KMS-11 (cell line): ENCODE measurements around the gene RAD54L.

Experiments
- H2AFZ ChIP-seq: fragments of 200-600 bp; sonication (generic); 2 replicates; pipeline ENCODE4 v1.6.1; 2016; ENCODE audit warnings: antibody characterized with exemption, mixed run types, low read depth
- H3K27ac ChIP-seq: fragments of 200-600 bp; sonication (generic); 2 replicates; pipeline ENCODE4 v1.6.1; 2016; ENCODE audit warnings: mild to moderate bottlenecking, mixed run types
- H3K27me3 ChIP-seq: fragments of 200-600 bp; sonication (generic); 2 replicates; pipeline ENCODE4 v1.6.1; 2017; ENCODE audit warnings: mild to moderate bottlenecking, low read depth, mixed run types, moderate library complexity; ENCODE audit not compliant: insufficient read depth
- H3K36me3 ChIP-seq: fragments of 200-600 bp; sonication (generic); 2 replicates; pipeline ENCODE4 v1.6.1; 2017; ENCODE audit warnings: mild to moderate bottlenecking, mixed run types; ENCODE audit not compliant: insufficient read depth
- H3K4me1 ChIP-seq: fragments of 200-600 bp; sonication (generic); 2 replicates; pipeline ENCODE4 v1.6.1; 2016; ENCODE audit warnings: mild to moderate bottlenecking, low read depth, mixed run types; ENCODE audit not compliant: poor library complexity, severe bottlenecking
- H3K4me2 ChIP-seq: fragments of 200-600 bp; sonication (generic); 2 replicates; pipeline ENCODE4 v1.7.0; 2016; ENCODE audit warnings: mild to moderate bottlenecking, mixed run types
- H3K4me3 ChIP-seq: fragments of 200-600 bp; sonication (generic); IDR thresholded peaks from 2 replicates; pipeline ENCODE4 v1.6.1; 2017; ENCODE audit warnings: low read depth, low read length, mixed read lengths; ENCODE audit not compliant: insufficient read depth
- H3K79me2 ChIP-seq: fragments of 200-600 bp; sonication (generic); 2 replicates; pipeline ENCODE4 v1.6.1; 2016; ENCODE audit warnings: low read depth, mixed run types; ENCODE audit not compliant: insufficient read depth
- H3K9ac ChIP-seq: fragments of 200-600 bp; sonication (generic); 2 replicates; pipeline ENCODE4 v1.6.1; 2016; ENCODE audit warnings: mild to moderate bottlenecking, mixed run types
- H4K20me1 ChIP-seq: fragments of 200-600 bp; sonication (generic); 2 replicates; pipeline ENCODE4 v1.6.1; 2016; ENCODE audit warnings: mild to moderate bottlenecking, mixed run types; ENCODE audit not compliant: insufficient read depth
- TF ChIP-seq, protein P1 (sequence below): fragments of 200-600 bp; sonication (generic); conservative IDR thresholded peaks from 2 replicates; pipeline ENCODE4 v1.6.1; 2017; ENCODE audit warnings: low read depth, mild to moderate bottlenecking, antibody characterized with exemption, low read length, moderate library complexity, mixed read lengths

RAD54L gene

DNA sequence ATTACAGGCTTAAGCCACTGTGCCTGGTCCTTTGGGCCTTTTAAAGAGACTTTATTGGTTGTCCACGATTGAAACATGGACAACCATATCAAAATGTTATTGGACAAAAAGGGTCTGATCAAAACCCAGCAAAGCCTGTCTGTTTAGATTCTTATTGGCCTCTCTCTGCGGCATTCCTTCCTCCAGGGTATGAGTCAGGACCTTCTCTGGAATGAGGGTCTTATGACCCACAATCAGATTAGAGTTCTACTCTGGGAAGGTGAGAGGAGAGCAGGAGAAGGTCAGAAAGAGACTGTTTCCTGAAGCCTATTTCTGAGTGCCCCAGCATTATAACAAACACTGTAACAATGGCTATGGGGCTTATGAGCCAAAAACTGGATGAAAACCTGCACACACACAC lies 36.5 kb upstream of the RAD54L start:
- Histone ChIP-seq H3K79me2 (no peaks in the 10 kb centered on the region), H3K4me3 (no peak overlapping the region), H3K9ac (no peak overlapping the region), H3K36me3 (no peaks in the 10 kb centered on the region), H3K27me3 (no peaks in the 10 kb centered on the region), H3K27ac (no peak overlapping the region), H3K4me1 (no peaks in the 10 kb centered on the region), H2AFZ (no peak overlapping the region), H3K4me2 (no peak overlapping the region), H4K20me1 (no peaks in the 10 kb centered on the region)
- TF ChIP-seq, protein P1, sequence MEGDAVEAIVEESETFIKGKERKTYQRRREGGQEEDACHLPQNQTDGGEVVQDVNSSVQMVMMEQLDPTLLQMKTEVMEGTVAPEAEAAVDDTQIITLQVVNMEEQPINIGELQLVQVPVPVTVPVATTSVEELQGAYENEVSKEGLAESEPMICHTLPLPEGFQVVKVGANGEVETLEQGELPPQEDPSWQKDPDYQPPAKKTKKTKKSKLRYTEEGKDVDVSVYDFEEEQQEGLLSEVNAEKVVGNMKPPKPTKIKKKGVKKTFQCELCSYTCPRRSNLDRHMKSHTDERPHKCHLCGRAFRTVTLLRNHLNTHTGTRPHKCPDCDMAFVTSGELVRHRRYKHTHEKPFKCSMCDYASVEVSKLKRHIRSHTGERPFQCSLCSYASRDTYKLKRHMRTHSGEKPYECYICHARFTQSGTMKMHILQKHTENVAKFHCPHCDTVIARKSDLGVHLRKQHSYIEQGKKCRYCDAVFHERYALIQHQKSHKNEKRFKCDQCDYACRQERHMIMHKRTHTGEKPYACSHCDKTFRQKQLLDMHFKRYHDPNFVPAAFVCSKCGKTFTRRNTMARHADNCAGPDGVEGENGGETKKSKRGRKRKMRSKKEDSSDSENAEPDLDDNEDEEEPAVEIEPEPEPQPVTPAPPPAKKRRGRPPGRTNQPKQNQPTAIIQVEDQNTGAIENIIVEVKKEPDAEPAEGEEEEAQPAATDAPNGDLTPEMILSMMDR, result no peak

DNA sequence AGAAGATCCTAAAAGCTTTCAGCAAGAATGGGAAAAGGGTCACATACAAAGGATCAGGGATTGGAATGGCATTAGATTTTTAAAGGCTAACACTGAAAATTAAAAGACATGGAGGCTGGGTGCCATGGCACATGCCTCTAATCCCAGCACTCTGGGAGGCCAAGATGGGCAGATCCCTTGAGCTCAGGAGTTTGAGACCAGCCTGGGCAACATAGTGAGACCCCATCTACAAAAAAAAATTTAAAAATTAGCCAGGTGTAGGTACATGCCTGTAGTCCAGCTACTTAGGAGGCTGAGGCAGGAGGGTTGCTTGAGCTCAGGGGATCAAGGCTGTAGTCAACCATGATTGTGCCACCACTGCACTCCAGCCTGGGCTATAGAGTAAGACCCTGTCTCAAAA lies 32.1 kb upstream of the RAD54L start:
- Histone ChIP-seq H3K27ac (no peak overlapping the region), H3K4me3 (no peak overlapping the region), H3K27me3 (no peaks in the 10 kb centered on the region), H3K4me2 (no peak overlapping the region), H3K9ac (no peak overlapping the region), H2AFZ (no peak overlapping the region), H3K36me3 (no peaks in the 10 kb centered on the region), H3K79me2 (no peaks in the 10 kb centered on the region), H3K4me1 (no peaks in the 10 kb centered on the region), H4K20me1 (no peaks in the 10 kb centered on the region)
- TF ChIP-seq, protein P1, result no peak

DNA sequence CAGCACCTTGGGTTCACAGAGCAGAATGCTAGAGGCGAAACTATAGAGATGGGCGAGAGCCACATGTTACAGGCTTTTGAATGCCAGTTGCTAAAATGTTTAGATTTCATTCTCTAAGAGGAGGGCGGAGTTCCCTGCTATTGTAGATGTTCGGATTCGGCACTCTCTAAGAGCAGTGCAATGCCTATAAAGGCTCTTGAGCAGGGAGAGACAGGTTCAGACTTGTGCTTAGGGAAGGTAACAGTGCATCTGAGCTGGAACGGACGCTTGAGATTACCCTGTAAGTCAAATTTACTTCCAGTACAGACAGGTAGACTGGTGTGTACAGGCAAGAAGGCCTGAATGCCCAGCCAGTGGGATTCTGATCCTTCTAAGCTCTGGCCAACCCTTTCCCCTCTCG lies 29.1 kb upstream of the RAD54L start:
- Histone ChIP-seq H4K20me1 (no peaks in the 10 kb centered on the region), H3K36me3 (no peaks in the 10 kb centered on the region), H2AFZ (no peak overlapping the region), H3K4me1 (no peaks in the 10 kb centered on the region), H3K4me2 (no peak overlapping the region), H3K9ac (no peak overlapping the region), H3K79me2 (no peaks in the 10 kb centered on the region), H3K4me3 (no peak overlapping the region), H3K27me3 (no peaks in the 10 kb centered on the region), H3K27ac (no peak overlapping the region)
- TF ChIP-seq, protein P1, result no peak

DNA sequence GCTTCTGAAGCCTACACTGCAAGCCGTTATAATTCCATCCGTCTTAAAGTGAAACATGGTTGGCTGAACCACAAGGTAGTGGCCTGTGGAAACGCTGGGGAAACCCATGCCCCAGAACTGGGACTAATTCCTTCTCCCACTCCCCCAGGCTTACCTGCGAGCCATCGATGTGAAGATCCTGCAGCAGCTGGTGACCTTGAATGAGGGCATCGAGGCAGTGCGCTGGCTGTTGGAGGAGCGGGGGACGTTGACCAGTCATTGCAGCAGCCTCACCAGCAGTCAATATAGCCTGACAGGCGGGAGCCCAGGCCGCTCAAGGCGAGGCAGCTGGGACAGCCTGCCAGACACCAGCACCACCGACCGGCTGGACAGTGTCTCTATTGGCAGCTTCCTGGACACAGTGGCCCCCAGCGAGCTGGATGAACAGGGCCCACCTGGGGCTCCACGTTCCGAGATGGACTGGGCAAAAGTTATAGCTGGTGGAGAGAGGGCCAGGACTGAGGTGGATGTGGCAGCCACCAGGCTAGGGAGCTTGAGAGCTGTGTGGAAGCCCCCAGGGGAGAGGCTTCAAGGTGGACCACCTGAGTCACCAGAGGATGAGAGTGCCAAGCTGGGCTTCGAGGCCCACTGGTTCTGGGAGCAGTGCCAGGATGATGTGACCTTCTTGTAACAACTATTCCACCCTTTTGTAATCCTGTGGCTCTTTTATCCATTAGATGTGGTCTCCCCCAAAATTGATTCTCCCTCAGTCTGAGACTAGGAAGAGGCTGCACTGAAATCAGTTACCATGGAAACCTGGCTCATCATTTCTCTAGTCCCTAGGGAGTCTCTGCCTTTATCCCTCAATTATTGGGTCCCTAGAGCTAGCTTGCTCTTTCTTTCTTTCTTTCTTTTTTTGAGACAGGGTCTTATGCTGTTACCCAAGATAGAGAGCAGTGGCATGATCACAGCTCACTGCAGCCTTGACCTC lies 27.7 kb upstream of the RAD54L start:
- Histone ChIP-seq H4K20me1 (no peaks in the 10 kb centered on the region), H3K27ac (no peak overlapping the region), H3K4me1 (peaks cover 6% of the 10 kb centered on the region), H2AFZ (no peak overlapping the region), H3K9ac (no peak overlapping the region), H3K36me3 (no peaks in the 10 kb centered on the region), H3K4me2 (no peak overlapping the region), H3K27me3 (no peaks in the 10 kb centered on the region), H3K4me3 (no peak overlapping the region), H3K79me2 (no peaks in the 10 kb centered on the region)
- TF ChIP-seq, protein P1, result no peak
